K562 (cell line): ENCODE measurements around the gene LAPTM5. TPM values are rescaled to one million over a fixed set of nuclear protein-coding genes. Genes with fewer than 3 reads are reported as not detected.

Source experiments
- ATAC-seq: fragments of 200-7000 bp; cut with Tn5 transposase; 3 replicates; pipeline ENCODE4 v1.9.1; 2020; ENCODE audit warnings: moderate library complexity
- BruUV-seq: library from RNA; stranded (reverse); fragments of 400-500 nt; replicated peaks from 2 replicates; lab custom pipeline; 2021; lab: Mats Ljungman, UMichigan
- CTCF ChIA-PET: fragments of 300-600 bp; formaldehyde crosslinking; extraction: SDS; loops from one replicate; lab custom pipeline; 2021; ENCODE audit warnings: low intra/inter-chr PET ratio; lab: Yijun Ruan, JAX
- POLR2A ChIA-PET: fragments of 300-600, 350-650 bp; sonication (Branson Sonifier 250); formaldehyde crosslinking; extraction: SDS; loops from one replicate; lab custom pipeline; 2021; ENCODE audit warnings: antibody characterized with exemption, inconsistent platforms; lab: Yijun Ruan, JAX
- DNase-seq, 4 experiments: peaks; one replicate each; pipeline versions ENCODE4 v3.0.0 to v3.0.0-alpha.2; 2011 to 2018; ENCODE audit warnings: low spot score in 3 of 4, mixed read lengths in 3 of 4; ENCODE audit errors: extremely low read depth in 1 of 4
- FAIRE-seq: peaks from 2 replicates; lab custom pipeline; 2011; peaks lifted over from hg19 to GRCh38; lab: Jason Lieb, UNC
- H2AFZ ChIP-seq: 2 replicates; pipeline ENCODE4 v1.6.0; 2011; ENCODE audit warnings: low read depth, low read length, control low read depth, inconsistent platforms
- H3K27ac ChIP-seq: fragments of 200-600 bp; 3 replicates; pipeline ENCODE4 v1.8.0; 2011; ENCODE audit warnings: low read depth, mild to moderate bottlenecking, control low read depth, inconsistent platforms, low read length, moderate library complexity, mixed read lengths; ENCODE audit errors: extremely low read depth
- H3K27me3 ChIP-seq, 2 experiments: fragments of 300-600 bp in 1 of 2; 2 replicates in 1 of 2; 3 replicates in 1 of 2; pipeline versions ENCODE4 v1.6.0 to v1.8.0; 2011; ENCODE audit warnings: inconsistent platforms in 2 of 2, low read length in 2 of 2, mild to moderate bottlenecking in 1 of 2, mixed read lengths in 1 of 2, moderate library complexity in 1 of 2; ENCODE audit not compliant: control insufficient read depth in 2 of 2, insufficient read depth in 2 of 2
- H3K36me3 ChIP-seq: fragments of 300-600 bp; 3 replicates; pipeline ENCODE4 v1.8.0; 2011; ENCODE audit warnings: mild to moderate bottlenecking, low read length, inconsistent platforms; ENCODE audit not compliant: control insufficient read depth, insufficient read depth
- H3K4me1 ChIP-seq, 2 experiments: fragments of 200-600 bp in 1 of 2; replicated peaks in 1 of 2; 2 replicates in 1 of 2; 3 replicates in 1 of 2; pipeline versions ENCODE4 v1.5.1 to v1.8.0; 2011; ENCODE audit warnings: inconsistent platforms in 2 of 2, low read length in 2 of 2, mild to moderate bottlenecking in 1 of 2, mixed read lengths in 1 of 2, moderate library complexity in 1 of 2; ENCODE audit not compliant: control insufficient read depth in 2 of 2, insufficient read depth in 2 of 2
- H3K4me2 ChIP-seq: 2 replicates; pipeline ENCODE4 v1.6.1; 2011; ENCODE audit warnings: low read length, control low read depth, inconsistent platforms, mixed read lengths; ENCODE audit not compliant: insufficient read depth
- H3K4me3 ChIP-seq: fragments of 200-600 bp; sonication (generic), shearing (Covaris generic); 2 replicates; pipeline ENCODE4 v1.5.1; 2016; ENCODE audit warnings: control low read depth, inconsistent platforms
- H3K79me2 ChIP-seq: fragments of 200-600 bp; 3 replicates; pipeline ENCODE4 v1.8.0; 2011; ENCODE audit warnings: low read length, inconsistent platforms; ENCODE audit not compliant: control insufficient read depth, insufficient read depth
- H3K9ac ChIP-seq, 2 experiments: 2 replicates each; pipeline versions ENCODE4 v1.6.0 to v1.6.1; 2011; ENCODE audit warnings: low read depth in 2 of 2, low read length in 2 of 2, control low read depth in 1 of 2, inconsistent platforms in 1 of 2, mild to moderate bottlenecking in 1 of 2, mixed read lengths in 1 of 2; ENCODE audit not compliant: insufficient read depth in 1 of 2
- H3K9me1 ChIP-seq: one replicate; pipeline ENCODE4 v1.6.0; 2011; ENCODE audit warnings: inconsistent platforms, mild to moderate bottlenecking, low read length, moderate library complexity; ENCODE audit not compliant: control insufficient read depth, insufficient read depth
- H3K9me3 ChIP-seq: replicated peaks from 2 replicates; pipeline ENCODE4 v1.5.1; 2011; ENCODE audit warnings: low read depth, low read length, inconsistent platforms; ENCODE audit not compliant: control insufficient read depth, insufficient read depth
- H4K20me1 ChIP-seq: replicated peaks from 2 replicates; pipeline ENCODE4 v1.6.1; 2011; ENCODE audit warnings: low read length, inconsistent platforms, mixed read lengths; ENCODE audit not compliant: control insufficient read depth, insufficient read depth
- CTCF ChIP-seq, 3 experiments: IDR thresholded peaks in 2 of 3; conservative IDR thresholded peaks in 1 of 3; 2 replicates each; pipeline ENCODE4 v1.5.1; 2011 to 2012; ENCODE audit warnings: low read length in 3 of 3, mild to moderate bottlenecking in 3 of 3, control low read depth in 2 of 3, improper control_type of control experiment in 1 of 3, inconsistent platforms in 1 of 3, low read depth in 1 of 3, mixed read lengths in 1 of 3, moderate library complexity in 1 of 3; ENCODE audit not compliant: insufficient read depth in 2 of 3
- FOSL1 ChIP-seq: fragments of 200-800 bp; sonication (Bioruptor generic); conservative IDR thresholded peaks from 2 replicates; pipeline ENCODE4 v1.6.1; 2016; ENCODE audit warnings: missing genetic modification characterization, missing compliant biosample characterization
- FOXP1 ChIP-seq: sonication (generic); formaldehyde crosslinking; IDR thresholded peaks from 2 replicates; pipeline ENCODE4 v1.8.0; 2022; ENCODE audit warnings: mild to moderate bottlenecking, missing genetic modification reagents
- MIER1 ChIP-seq: fragments of 450-650 bp; IDR thresholded peaks from 2 replicates; pipeline ENCODE4 v1.6.1; 2016; ENCODE audit warnings: antibody characterized with exemption, mild to moderate bottlenecking, low read depth
- MLLT1 ChIP-seq, 2 experiments: fragments of 450-650 bp; IDR thresholded peaks; 2 replicates each; pipeline ENCODE4 v1.6.1; 2016
- WHSC1 ChIP-seq: IDR thresholded peaks from one replicate; pipeline ENCODE4 v1.6.1; 2012; ENCODE audit warnings: low read length, control low read depth, inconsistent platforms
- ZNF133 ChIP-seq: fragments of 250-450 bp; sonication (Bioruptor Pico); IDR thresholded peaks from 2 replicates; pipeline ENCODE4 v1.4.0; 2020; ENCODE audit warnings: mild to moderate bottlenecking
- WGBS: fragments of 100-300 bp; shearing (Covaris generic); methylation state at CpG from one replicate; pipeline ENCODE4 v1.1.6; 2016; ENCODE audit warnings: low coverage, mixed read lengths; ENCODE audit not compliant: insufficient coverage; ENCODE audit errors: missing lambda C conversion rate; 5-methylcytosine and 5-hydroxymethylcytosine counted together
- in situ Hi-C: fragments of 300-500 bp; cut with MboI; formaldehyde crosslinking; loops from 4 replicates; pipeline ENCODE4 v1.15.0; 2018; ENCODE audit warnings: inconsistent platforms, mixed read lengths
- intact Hi-C: fragments of 100-400 bp; cut with micrococcal nuclease; formaldehyde crosslinking; loops from 2 replicates; pipeline ENCODE4 v1.14.2; 2022
- polyA plus RNA-seq, 8 experiments: library from polyadenylated mRNA; depleted of rRNA in 4 of 8; stranded (reverse) in 5 of 8; unstranded in 3 of 8; fragments of >200 nt; fragmentation: Nextera tagmentation in 2 of 8; fragmentation: Illumina TruSeq in 1 of 8; extraction: Ambion mirVana in 2 of 8; extraction: Trizol in 1 of 8; gene quantifications; 2 replicates each; pipeline versions ENCODE4 v1.2.1 to v1.2.3, GENCODE V29; 2011 to 2014; ENCODE audit warnings: inconsistent platforms in 1 of 8, missing spikeins in 1 of 8
- total RNA-seq, 7 experiments: library from RNA; depleted of rRNA in 6 of 7; stranded (reverse); fragments of >200 nt in 6 of 7; fragmentation: Illumina TruSeq in 2 of 7; extraction: Trizol in 2 of 7; gene quantifications; 2 replicates each; pipeline versions ENCODE4 v1.2.1 to v1.2.3, GENCODE V29; 2011 to 2021; ENCODE audit warnings: low replicate concordance in 1 of 7

The LAPTM5 gene
- total and polyA plus RNA-seq, 9 of the 15 experiments (the other 6 are each of a cell fraction or from before 2014, with no cell fraction given): 2.4 to 47.3 (median 20.3) TPM

- peaks cover 0 to 3% of the 10 kb centered on the region in 2 experiments; a peak in 4 of 5 replicates for H3K4me1 ChIP-seq
- no peak overlapping the region for H3K27ac ChIP-seq
- no peak overlapping the region for H3K9ac ChIP-seq
- CTCF ChIA-PET: no interaction called here
- no TSS peak for BruUV-seq
- intact Hi-C loops: no loop called here
- H3K4me2 ChIP-seq: no peak overlapping the region
- no peak overlapping the region for H3K4me3 ChIP-seq
- no peaks in the 10 kb centered on the region for H3K9me3 ChIP-seq
- peaks cover 12 to 20% of the 10 kb centered on the region in 2 experiments; a peak in 2 of 5 replicates for H3K27me3 ChIP-seq
- H3K9me1 ChIP-seq: no peaks in the 10 kb centered on the region
- FAIRE-seq: no peak
- POLR2A ChIA-PET: interaction anchor here (0.6 to 1.0 kb wide), 4 partner anchors 12 to 171 kb away, joined by 3 read pairs; no protein-coding TSS in a partner anchor
- 2% methylated on average over 9 of the region's 9 CpGs for WGBS
- peak; percentile 36 for ATAC-seq
- no peaks in the 10 kb centered on the region for H3K79me2 ChIP-seq
- 0 out of 2 replicates have a peak, but pooled peaks cover 14% of the 10 kb centered on the region for H4K20me1 ChIP-seq
- no peak for DNase-seq
- no peak overlapping the region for H2AFZ ChIP-seq
- no peak for TF ChIP-seq FOXP1 (CRISPR knock-in tag)
- no peak for TF ChIP-seq ZNF133
- TF ChIP-seq WHSC1: no peak
- TF ChIP-seq FOSL1: no peak
- TF ChIP-seq MLLT1 (IDR thresholded peaks at IDR 0.05): no peak
- TF ChIP-seq CTCF (IDR thresholded peaks at IDR 0.05 in 2 of 3, conservative IDR thresholded peaks at IDR 0.05 in 1 of 3; ENCODE audit: insufficient read depth in 2 of 3, low read depth in 1 of 3, low read length in 3 of 3): peak in 1 of 3 experiments; percentile 7; a peak in 1 of 6 replicates
- TF ChIP-seq MIER1: no peak
- in situ Hi-C loops: no loop called here
- H3K36me3 ChIP-seq: no peaks in the 10 kb centered on the region
These were observed 59.8 kb downstream of the LAPTM5 start for GRCh38 chr1:30697571-30698376.
